AG09309 (cell line): ENCODE data around the gene ZNF518A.
"Not testable (repeated sequence)": the region's sequence is repeated elsewhere in the genome, so short reads cannot be mapped to it uniquely, and the experiment has no call there.

Source experiments
- DNase-seq: peaks from one replicate; pipeline ENCODE4 v3.0.0-alpha.2; 2010; ENCODE audit warnings: low read depth
- H3K4me3 ChIP-seq: 2 replicates; pipeline ENCODE4 v1.5.1; 2011; ENCODE audit warnings: mild to moderate bottlenecking, low read depth, low read length, moderate library complexity; ENCODE audit not compliant: control insufficient read depth
- TF ChIP-seq, protein P1 (sequence below): IDR thresholded peaks from 2 replicates; pipeline ENCODE4 v1.5.1; 2011; ENCODE audit warnings: mild to moderate bottlenecking, low read depth, low read length, inconsistent platforms; ENCODE audit not compliant: insufficient read depth, control insufficient read depth; ENCODE audit errors: missing control alignments

Gene ZNF518A

DNA sequence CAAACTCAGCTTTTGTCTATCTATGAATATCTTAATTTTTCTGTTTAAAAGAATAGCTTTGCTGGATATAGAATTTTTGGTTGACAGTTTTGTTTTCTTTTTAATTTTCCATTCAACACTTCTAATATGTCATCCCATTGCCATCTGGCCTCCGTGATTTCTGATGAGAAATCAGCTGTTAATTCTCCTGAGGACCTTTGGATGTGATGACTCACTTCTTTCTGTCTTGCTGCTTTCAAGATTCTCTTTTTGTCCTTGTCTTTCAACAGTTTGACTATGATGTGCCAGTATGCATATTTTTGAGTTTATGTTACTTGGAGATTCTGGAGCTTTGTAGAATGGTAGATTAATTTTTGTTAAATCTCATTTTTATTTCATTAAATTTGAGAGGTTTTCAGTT lies 38.4 kb downstream of the ZNF518A start:
- TF ChIP-seq, protein P1, sequence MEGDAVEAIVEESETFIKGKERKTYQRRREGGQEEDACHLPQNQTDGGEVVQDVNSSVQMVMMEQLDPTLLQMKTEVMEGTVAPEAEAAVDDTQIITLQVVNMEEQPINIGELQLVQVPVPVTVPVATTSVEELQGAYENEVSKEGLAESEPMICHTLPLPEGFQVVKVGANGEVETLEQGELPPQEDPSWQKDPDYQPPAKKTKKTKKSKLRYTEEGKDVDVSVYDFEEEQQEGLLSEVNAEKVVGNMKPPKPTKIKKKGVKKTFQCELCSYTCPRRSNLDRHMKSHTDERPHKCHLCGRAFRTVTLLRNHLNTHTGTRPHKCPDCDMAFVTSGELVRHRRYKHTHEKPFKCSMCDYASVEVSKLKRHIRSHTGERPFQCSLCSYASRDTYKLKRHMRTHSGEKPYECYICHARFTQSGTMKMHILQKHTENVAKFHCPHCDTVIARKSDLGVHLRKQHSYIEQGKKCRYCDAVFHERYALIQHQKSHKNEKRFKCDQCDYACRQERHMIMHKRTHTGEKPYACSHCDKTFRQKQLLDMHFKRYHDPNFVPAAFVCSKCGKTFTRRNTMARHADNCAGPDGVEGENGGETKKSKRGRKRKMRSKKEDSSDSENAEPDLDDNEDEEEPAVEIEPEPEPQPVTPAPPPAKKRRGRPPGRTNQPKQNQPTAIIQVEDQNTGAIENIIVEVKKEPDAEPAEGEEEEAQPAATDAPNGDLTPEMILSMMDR = no peak
- no peak for DNase-seq
- H3K4me3 ChIP-seq = no peak overlapping the region

DNA sequence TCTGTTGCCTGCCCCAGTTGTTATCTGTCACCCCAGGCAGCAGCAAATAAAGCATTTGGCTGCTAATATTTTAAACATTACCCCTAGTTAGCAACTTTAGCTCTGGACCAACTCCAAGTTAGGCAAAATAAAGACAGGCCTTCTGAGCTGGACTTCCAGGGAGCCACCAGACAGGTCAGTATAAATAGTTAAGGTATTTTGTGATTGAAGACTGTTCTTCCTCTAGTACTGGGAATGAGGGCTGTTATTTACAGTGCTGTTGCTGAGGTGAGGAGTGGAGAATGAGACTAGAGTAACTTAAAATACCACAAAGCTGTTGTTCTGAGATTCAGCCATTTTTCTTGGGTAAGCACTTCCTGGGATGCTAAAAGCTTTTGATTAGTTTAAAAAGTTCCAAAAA lies 40.1 kb downstream of the ZNF518A start:
- no peak for DNase-seq
- no peak overlapping the region for H3K4me3 ChIP-seq
- TF ChIP-seq, protein P1 = no peak

DNA sequence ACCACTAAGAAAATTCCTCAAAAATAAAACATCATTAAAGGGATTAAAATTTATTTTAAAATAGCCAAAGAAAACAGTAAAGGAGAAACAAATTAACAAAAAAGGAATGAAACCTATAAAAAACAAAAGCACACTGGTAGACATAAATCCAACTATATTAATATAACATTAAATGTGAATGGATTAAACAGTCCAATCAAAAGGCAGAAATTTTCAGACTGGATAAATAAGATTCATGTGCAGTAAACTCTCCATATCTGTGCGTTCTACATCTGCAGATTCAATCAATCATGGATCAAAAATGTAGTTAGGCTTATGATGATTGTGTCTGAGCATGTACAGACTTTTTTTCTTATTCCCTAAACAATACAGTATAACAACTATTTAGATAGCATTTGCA lies 42.6 kb downstream of the ZNF518A start:
- no peak overlapping the region for H3K4me3 ChIP-seq
- TF ChIP-seq, protein P1 = no peak
- no peak for DNase-seq

DNA sequence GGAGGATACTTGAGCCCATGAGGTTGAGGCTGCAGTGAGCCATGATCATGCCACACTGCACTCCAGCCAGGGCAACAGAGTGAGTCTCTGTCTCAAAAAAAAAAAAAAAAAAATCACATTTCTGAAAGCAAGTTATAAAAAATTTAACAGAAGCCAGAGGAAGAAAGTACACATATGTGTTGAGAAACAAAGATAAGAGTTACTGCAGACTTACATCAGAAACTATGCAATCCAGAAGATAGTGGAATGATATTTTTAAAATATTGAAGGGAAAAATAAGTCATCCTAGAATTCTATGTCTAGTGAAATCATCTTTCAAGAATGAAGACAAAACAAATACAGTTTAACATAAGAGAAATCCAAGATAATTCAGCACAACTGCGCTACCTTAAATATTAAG lies 46.9 kb downstream of the ZNF518A start:
- TF ChIP-seq, protein P1 = no peak
- DNase-seq = no peak
- no peak overlapping the region for H3K4me3 ChIP-seq

DNA sequence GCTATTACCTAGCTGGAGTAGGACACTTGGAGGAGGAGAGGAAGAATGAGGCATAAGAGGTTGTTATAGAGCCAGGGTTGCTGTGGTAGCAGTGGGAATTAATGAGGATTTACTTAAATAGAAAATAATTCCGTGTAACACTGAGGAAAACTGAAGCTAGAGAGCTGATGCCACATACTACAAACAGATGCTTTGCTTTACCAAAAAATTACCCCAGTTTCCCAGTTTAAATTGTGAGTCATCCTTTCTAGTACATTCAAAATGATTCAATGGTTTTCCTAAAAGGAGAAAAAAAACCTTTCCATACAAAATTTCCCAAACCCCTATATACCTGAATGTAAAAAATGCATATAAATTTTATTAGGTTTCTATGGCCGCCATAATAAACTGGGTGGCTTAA lies 58.3 kb downstream of the ZNF518A start:
- no peak for DNase-seq
- TF ChIP-seq, protein P1 = no peak
- H3K4me3 ChIP-seq = no peak overlapping the region

DNA sequence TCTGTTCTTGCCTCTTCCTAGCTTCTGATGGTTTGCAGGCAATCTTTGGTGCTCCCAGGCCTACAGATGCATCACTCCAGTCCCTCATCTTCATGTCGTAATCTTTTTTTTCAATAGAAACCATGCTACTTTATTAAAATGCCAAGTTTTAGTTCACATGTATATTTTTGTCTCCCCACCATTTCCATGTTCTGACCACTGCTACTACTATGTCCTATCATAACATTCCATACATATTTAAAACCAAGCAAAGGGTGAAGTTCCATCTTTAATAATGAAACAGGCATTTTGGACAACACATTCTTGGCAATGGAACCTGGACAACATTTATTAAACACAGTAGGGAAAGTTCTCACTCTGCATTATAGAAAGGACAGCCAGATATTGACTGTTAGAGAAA lies 58.8 kb downstream of the ZNF518A start:
- DNase-seq = no peak
- TF ChIP-seq, protein P1 = no peak
- H3K4me3 ChIP-seq = no peak overlapping the region

DNA sequence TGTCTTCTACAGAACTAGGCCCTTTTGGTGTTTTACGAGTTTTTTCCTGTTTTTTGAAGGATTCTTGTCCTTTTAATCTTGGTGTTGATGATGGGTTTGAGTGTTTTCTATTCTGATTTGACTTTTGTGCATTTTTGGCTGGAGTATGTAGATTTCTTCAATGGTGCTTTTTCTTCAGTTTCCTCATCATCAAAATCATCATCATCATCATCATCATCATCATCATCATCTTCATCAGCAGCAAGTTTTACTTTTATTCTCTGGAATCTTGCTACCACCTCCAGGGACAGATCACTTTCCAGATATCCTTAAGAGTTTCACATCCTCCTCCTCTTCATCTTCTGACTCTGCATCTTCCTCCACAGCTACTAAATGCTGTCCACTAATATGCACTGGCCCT lies 59.4 kb downstream of the ZNF518A start:
- not testable (repeated sequence) for DNase-seq, H3K4me3 ChIP-seq
